Subcutaneous abdominal adipose tissue (tissue), 5 donors: ENCODE results near the gene ZNRD2.

Experiments used
- H3K27ac ChIP-seq: one replicate; pipeline ENCODE4 v1.7.0; 2013; ENCODE audit warnings: low read depth, mild to moderate bottlenecking, inconsistent platforms, low read length, moderate library complexity
- H3K27me3 ChIP-seq, 5 donors: one replicate each; pipeline ENCODE4 v1.7.0; 2013; ENCODE audit warnings: low read length in 5 of 5, inconsistent platforms in 1 of 5; ENCODE audit not compliant: control insufficient read depth in 5 of 5, insufficient read depth in 4 of 5
- H3K36me3 ChIP-seq, 5 donors: one replicate each; pipeline ENCODE4 v1.7.0; 2013; ENCODE audit warnings: low read length in 5 of 5; ENCODE audit not compliant: control insufficient read depth in 5 of 5, insufficient read depth in 5 of 5
- H3K4me1 ChIP-seq, 5 donors: one replicate each; pipeline ENCODE4 v1.7.0; 2013; ENCODE audit warnings: low read length in 5 of 5, mild to moderate bottlenecking in 3 of 5, moderate library complexity in 1 of 5; ENCODE audit not compliant: control insufficient read depth in 5 of 5, insufficient read depth in 5 of 5
- H3K4me3 ChIP-seq, 5 donors: one replicate each; pipeline ENCODE4 v1.7.0; 2013; ENCODE audit warnings: low read length in 5 of 5, low read depth in 1 of 5
- H3K9ac ChIP-seq, 5 donors: one replicate each; pipeline ENCODE4 v1.7.0; 2013; ENCODE audit warnings: low read length in 5 of 5, mild to moderate bottlenecking in 4 of 5, moderate library complexity in 3 of 5
- H3K9me3 ChIP-seq, 5 donors: one replicate each; pipeline ENCODE4 v1.7.0; 2013; ENCODE audit warnings: low read length in 5 of 5; ENCODE audit not compliant: control insufficient read depth in 5 of 5
- donor health status: healthy.
- donor health status: healthy.
- donor health status: healthy.
- donor health status: healthy.
- donor health status: healthy.

Gene ZNRD2

DNA sequence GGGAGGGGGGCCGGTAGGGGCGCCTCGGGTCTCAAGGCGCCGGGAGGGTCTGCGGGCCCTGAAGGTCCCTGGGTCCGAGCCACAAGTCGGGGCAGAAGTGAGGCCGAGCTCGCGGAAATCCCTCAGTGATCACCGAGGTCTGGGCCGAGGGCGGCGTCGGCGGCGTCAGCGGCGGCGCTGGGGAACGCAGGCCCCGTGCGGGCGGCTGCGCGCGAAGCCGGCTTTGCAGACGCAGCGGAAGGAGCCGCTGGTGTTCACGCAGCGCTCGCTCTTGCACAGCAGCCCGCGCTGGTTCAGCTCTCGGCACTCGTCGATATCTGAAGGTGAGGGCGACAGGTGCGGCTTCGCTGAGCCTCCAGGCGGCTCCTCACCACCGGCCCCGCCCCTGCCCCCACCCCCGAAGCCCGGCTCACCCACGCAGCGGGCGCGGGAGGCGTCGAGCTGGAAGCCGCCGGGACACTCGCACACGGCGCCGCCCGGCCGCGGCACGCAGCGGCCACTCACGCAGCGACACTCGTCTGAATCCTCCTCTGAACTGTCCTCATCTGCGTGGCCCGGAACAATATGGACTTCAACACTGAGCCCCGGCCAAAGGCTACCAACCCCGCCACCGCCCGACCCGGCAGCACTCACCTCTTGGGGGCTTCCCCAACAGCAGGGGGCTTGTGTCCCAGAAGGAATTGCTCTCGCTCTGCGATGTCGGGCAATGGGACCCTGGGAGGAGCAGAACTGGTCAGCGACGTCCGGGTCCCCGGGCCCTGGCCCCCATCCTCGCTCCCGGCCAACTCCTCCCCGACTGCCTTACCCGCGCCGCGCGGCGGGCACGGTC, 31.1 kb upstream of the ZNRD2 start:
- Histone ChIP-seq H3K9me3 (no peaks in the 10 kb centered on the region), H3K27ac (no peak overlapping the region), H3K9ac (peak overlapping the region in 1 of 5 donors; percentile 32), H3K4me1 (peaks cover 3 to 28% (median 22%) of the 10 kb centered on the region in 5 donors), H3K4me3 (peak overlapping the region in 2 of 5 donors; percentile 74 to 77), H3K36me3 (peaks cover 0 to 46% (median 40%) of the 10 kb centered on the region in 5 donors), H3K27me3 (no peaks in the 10 kb centered on the region)

DNA sequence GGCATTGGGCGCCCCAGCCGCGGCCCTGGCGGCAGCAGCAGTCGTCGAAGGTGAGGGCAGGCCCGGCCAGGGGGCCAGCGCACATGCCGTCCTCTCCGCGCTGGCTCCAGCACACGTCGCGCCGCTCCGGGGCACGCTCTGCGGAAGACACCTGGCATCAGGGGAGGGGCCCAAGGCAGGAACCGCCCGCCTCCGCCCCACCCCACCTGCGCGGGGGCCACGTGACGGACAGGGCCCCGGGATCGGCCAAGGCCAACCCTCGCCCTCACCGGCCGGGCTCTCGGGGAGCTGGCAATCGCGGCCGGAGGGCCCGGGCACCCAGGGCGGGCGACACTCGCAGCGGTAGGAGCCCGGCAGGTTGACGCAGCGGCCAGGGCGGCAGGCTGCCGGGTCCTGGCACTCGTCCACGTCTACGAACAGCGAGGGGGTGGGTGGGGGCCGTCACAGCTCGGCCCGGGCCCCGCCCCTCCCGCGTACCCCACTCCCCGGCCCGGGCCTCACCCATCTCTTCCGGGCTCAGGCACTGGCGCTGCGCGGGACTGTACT, 30.5 kb upstream of the ZNRD2 start:
- no peaks in the 10 kb centered on the region for H3K27me3 ChIP-seq
- peaks cover 3 to 28% (median 22%) of the 10 kb centered on the region in 5 donors for H3K4me1 ChIP-seq
- peak overlapping the region; percentile 82 for H3K27ac ChIP-seq
- peaks cover 0 to 52% (median 43%) of the 10 kb centered on the region in 5 donors for H3K36me3 ChIP-seq
- no peaks in the 10 kb centered on the region for H3K9me3 ChIP-seq
- peak overlapping the region; percentile 32 to 63 (median 43) for H3K9ac ChIP-seq
- peak overlapping the region in 4 of 5 donors; percentile 68 to 77 (median 72) for H3K4me3 ChIP-seq

DNA sequence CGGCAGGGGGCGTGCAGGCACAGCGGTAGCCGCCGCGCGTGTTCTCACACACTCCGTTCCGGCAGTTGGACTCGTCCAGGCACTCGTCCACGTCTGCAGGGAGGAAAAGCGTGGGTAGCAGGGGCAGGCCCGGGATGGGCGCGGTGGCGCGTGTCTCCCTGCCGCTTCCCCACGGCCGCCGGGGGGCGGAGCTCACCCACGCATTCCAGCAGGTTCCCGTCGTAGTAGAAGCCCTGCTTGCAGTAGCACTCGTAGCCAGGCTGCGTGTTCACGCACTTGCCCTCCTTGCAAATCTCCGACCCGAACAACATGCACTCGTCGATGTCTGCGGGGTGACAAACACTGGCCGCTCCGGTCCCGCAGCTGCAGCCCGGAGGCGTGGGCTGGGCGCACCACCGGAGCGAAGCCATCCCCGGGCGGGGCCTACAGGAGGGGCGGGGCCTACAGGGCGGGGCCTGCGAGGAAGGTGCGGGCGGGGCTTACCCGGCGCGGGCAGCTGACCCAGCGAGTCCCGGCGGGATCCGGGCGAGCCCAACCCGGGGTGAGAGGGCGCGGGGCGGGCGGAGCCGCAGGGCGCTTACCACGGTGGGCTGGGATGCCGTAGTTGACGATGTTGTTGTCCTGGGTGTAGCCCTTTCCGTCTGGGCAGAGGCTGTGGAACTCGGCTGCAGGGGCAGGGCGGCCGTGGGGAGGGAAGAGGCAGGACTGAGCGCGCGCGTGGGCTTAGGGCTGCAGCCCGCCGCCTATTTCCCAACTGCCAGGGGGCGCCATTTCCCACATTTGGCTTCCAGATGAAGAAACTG, 29.8 kb upstream of the ZNRD2 start:
- H3K4me1 ChIP-seq = peaks cover 3 to 28% (median 22%) of the 10 kb centered on the region in 5 donors
- H3K27ac ChIP-seq = peak overlapping the region; percentile 82

DNA sequence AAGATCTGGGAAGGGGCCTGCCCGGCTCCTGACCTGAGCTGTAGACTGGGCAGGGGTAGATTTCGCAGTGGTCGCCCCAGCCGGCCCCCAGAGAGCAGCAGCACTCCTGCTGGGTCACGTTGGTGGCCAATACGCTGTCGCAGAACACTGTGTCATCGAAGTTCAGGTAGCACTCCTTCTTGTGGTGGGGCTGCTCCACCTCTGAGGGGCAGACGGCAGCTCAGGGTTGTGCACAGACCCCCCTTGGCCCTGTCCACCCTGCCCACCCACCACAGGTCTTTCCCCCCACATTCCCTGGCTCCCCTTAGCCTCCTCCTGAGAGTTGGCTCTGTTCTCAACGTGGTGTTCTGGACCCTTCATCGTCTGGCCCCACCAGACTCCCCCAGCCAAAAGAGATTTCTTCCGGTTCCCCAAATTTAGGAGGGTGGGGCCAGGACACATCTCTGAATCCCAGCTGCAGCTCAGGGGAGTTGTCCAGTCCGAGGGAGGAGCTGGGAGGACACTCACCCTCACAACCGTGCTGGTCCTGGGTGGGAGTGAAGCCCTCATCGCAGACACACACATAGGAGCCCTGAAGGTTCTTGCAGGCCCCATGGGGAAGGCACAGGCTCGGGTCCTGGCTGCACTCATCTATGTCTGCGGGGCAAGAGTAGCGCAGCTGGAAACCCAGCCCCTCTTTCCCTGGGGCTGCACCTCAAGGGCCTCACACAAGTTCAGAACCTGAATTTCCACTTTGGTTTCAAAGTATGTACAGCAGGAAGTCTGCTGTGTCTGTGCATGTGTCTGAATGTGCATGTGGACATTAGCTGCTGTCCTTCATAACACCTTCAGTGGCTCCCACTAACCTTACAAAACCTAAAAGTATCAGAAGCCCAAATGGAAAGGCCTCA, 28.9 kb upstream of the ZNRD2 start:
- Histone ChIP-seq H3K9ac (peak overlapping the region; percentile 68 to 84 (median 80)), H3K36me3 (peaks cover 0 to 41% (median 37%) of the 10 kb centered on the region in 5 donors), H3K4me3 (peak overlapping the region in 4 of 5 donors; percentile 68 to 77 (median 72)), H3K9me3 (no peaks in the 10 kb centered on the region), H3K27ac (peak overlapping the region; percentile 82), H3K4me1 (peaks cover 3 to 33% (median 22%) of the 10 kb centered on the region in 5 donors), H3K27me3 (no peaks in the 10 kb centered on the region)

More for the DNA sequence above, 29.8 kb upstream of the ZNRD2 start:
- H3K4me3 ChIP-seq = peak overlapping the region; percentile 63 to 77 (median 71)
- H3K9me3 ChIP-seq = no peaks in the 10 kb centered on the region
- H3K36me3 ChIP-seq = peaks cover 0 to 45% (median 43%) of the 10 kb centered on the region in 5 donors
- no peaks in the 10 kb centered on the region for H3K27me3 ChIP-seq
- H3K9ac ChIP-seq = peak overlapping the region; percentile 63 to 84 (median 80)

GRCh38 chr11:65542738-65543390, 27.4 kb upstream of the ZNRD2 start:
- Histone ChIP-seq H3K4me3 (no peak overlapping the region), H3K36me3 (peaks cover 0 to 34% (median 22%) of the 10 kb centered on the region in 5 donors), H3K4me1 (peaks cover 3 to 37% (median 22%) of the 10 kb centered on the region in 5 donors), H3K27ac (no peak overlapping the region), H3K9me3 (no peaks in the 10 kb centered on the region), H3K27me3 (no peaks in the 10 kb centered on the region), H3K9ac (peak overlapping the region in 1 of 5 donors; percentile 20)

- Histone ChIP-seq H3K4me1 (peaks cover 0 to 21% (median 9%) of the 10 kb centered on the region in 5 donors), H3K9ac (no peak overlapping the region), H3K4me3 (no peak overlapping the region), H3K27ac (no peak overlapping the region), H3K36me3 (peaks cover 0 to 41% (median 20%) of the 10 kb centered on the region in 5 donors), H3K27me3 (no peaks in the 10 kb centered on the region), H3K9me3 (no peaks in the 10 kb centered on the region)
Observed at GRCh38 chr11:65545853-65546216, 24.4 kb upstream of the ZNRD2 start.

- no peaks in the 10 kb centered on the region for H3K27me3 ChIP-seq
- peaks cover 0 to 16% (median 3%) of the 10 kb centered on the region in 5 donors for H3K4me1 ChIP-seq
- H3K9ac ChIP-seq = no peak overlapping the region
- peaks cover 0 to 47% (median 26%) of the 10 kb centered on the region in 5 donors for H3K36me3 ChIP-seq
- H3K9me3 ChIP-seq = no peaks in the 10 kb centered on the region
- H3K27ac ChIP-seq = no peak overlapping the region
- H3K4me3 ChIP-seq = peak overlapping the region in 1 of 5 donors; percentile 51
Observed at GRCh38 chr11:65546217-65546958, 23.9 kb upstream of the ZNRD2 start.

GRCh38 chr11:65547446-65548125, 22.7 kb upstream of the ZNRD2 start:
- H3K9me3 ChIP-seq = no peaks in the 10 kb centered on the region
- H3K27ac ChIP-seq = no peak overlapping the region
- H3K4me3 ChIP-seq = no peak overlapping the region
- no peaks in the 10 kb centered on the region for H3K27me3 ChIP-seq
- peaks cover 0 to 17% (median 4%) of the 10 kb centered on the region in 5 donors for H3K4me1 ChIP-seq
- no peak overlapping the region for H3K9ac ChIP-seq
- H3K36me3 ChIP-seq = peaks cover 0 to 57% (median 37%) of the 10 kb centered on the region in 5 donors
